Stomach smooth muscle (tissue), 2 donors: ENCODE results near the gene ERC2.

ENCODE experiments used
- H3K27ac ChIP-seq: one replicate; pipeline ENCODE4 v1.7.0; 2013; ENCODE audit warnings: mild to moderate bottlenecking, low read length, inconsistent platforms
- H3K27me3 ChIP-seq, 2 donors: one replicate each; pipeline ENCODE4 v1.7.0; 2013; ENCODE audit warnings: low read length in 2 of 2; ENCODE audit not compliant: insufficient read depth in 2 of 2, control insufficient read depth in 1 of 2
- H3K36me3 ChIP-seq, 2 donors: one replicate each; pipeline ENCODE4 v1.7.0; 2013; ENCODE audit warnings: low read length in 2 of 2; ENCODE audit not compliant: control insufficient read depth in 2 of 2, insufficient read depth in 2 of 2
- H3K4me1 ChIP-seq: one replicate; pipeline ENCODE4 v1.7.0; 2013; ENCODE audit warnings: low read length; ENCODE audit not compliant: control insufficient read depth, insufficient read depth
- H3K4me3 ChIP-seq, 2 donors: one replicate each; pipeline ENCODE4 v1.7.0; 2013; ENCODE audit warnings: low read length in 2 of 2
- H3K9ac ChIP-seq, 2 donors: one replicate each; pipeline ENCODE4 v1.7.0; 2013; ENCODE audit warnings: low read length in 2 of 2, mild to moderate bottlenecking in 1 of 2
- H3K9me3 ChIP-seq, 2 donors: one replicate each; pipeline ENCODE4 v1.7.0; 2013; ENCODE audit warnings: low read length in 2 of 2; ENCODE audit not compliant: control insufficient read depth in 2 of 2
- donor health status: healthy.
- donor health status: Pancreatic carcinoma.

Gene ERC2

GRCh38 chr3:55574671-55575070 lies 893.6 kb downstream of the ERC2 start:
- peaks cover 17% of the 10 kb centered on the region for H3K4me1 ChIP-seq
- H3K9me3 ChIP-seq = no peaks in the 10 kb centered on the region
- H3K27me3 ChIP-seq = no peaks in the 10 kb centered on the region
- no peaks in the 10 kb centered on the region for H3K36me3 ChIP-seq
- no peak overlapping the region for H3K9ac ChIP-seq
- H3K27ac ChIP-seq = no peak overlapping the region
- no peak overlapping the region for H3K4me3 ChIP-seq

GRCh38 chr3:55572816-55573215 lies 895.5 kb downstream of the ERC2 start:
- Histone ChIP-seq H3K4me3 (no peak overlapping the region), H3K4me1 (peaks cover 17% of the 10 kb centered on the region), H3K27me3 (no peaks in the 10 kb centered on the region), H3K36me3 (no peaks in the 10 kb centered on the region), H3K9ac (peak overlapping the region in 1 of 2 donors; percentile 13), H3K27ac (no peak overlapping the region), H3K9me3 (no peaks in the 10 kb centered on the region)

GRCh38 chr3:55571913-55572312 lies 896.4 kb downstream of the ERC2 start:
- Histone ChIP-seq H3K36me3 (no peaks in the 10 kb centered on the region), H3K4me3 (peak overlapping the region in 1 of 2 donors; percentile 49)

GRCh38 chr3:55571216-55571813 lies 897.0 kb downstream of the ERC2 start:
- Histone ChIP-seq H3K4me3 (peak overlapping the region in 1 of 2 donors; percentile 49), H3K9me3 (no peaks in the 10 kb centered on the region), H3K27ac (peak overlapping the region; percentile 37), H3K4me1 (peaks cover 17% of the 10 kb centered on the region), H3K36me3 (no peaks in the 10 kb centered on the region), H3K27me3 (no peaks in the 10 kb centered on the region), H3K9ac (no peak overlapping the region)

More at GRCh38 chr3:55571913-55572312, 896.4 kb downstream of the ERC2 start:
- no peaks in the 10 kb centered on the region for H3K9me3 ChIP-seq
- H3K27me3 ChIP-seq = no peaks in the 10 kb centered on the region
- H3K4me1 ChIP-seq = peaks cover 17% of the 10 kb centered on the region
- peak overlapping the region; percentile 13 to 21 for H3K9ac ChIP-seq
- H3K27ac ChIP-seq = peak overlapping the region; percentile 37

- H3K36me3 ChIP-seq = no peaks in the 10 kb centered on the region
- H3K27ac ChIP-seq = no peak overlapping the region
- peaks cover 17% of the 10 kb centered on the region for H3K4me1 ChIP-seq
- no peaks in the 10 kb centered on the region for H3K9me3 ChIP-seq
- no peak overlapping the region for H3K9ac ChIP-seq
- H3K4me3 ChIP-seq = no peak overlapping the region
- no peaks in the 10 kb centered on the region for H3K27me3 ChIP-seq
Measured at GRCh38 chr3:55570271-55570711, 898.0 kb downstream of the ERC2 start.

GRCh38 chr3:55569033-55569599 lies 899.2 kb downstream of the ERC2 start:
- H3K9me3 ChIP-seq = no peaks in the 10 kb centered on the region
- H3K4me1 ChIP-seq = peaks cover 25% of the 10 kb centered on the region
- H3K9ac ChIP-seq = no peak overlapping the region
- H3K27me3 ChIP-seq = no peaks in the 10 kb centered on the region
- H3K4me3 ChIP-seq = no peak overlapping the region
- no peak overlapping the region for H3K27ac ChIP-seq
- H3K36me3 ChIP-seq = no peaks in the 10 kb centered on the region

GRCh38 chr3:55567615-55568014 lies 900.7 kb downstream of the ERC2 start:
- H3K4me3 ChIP-seq = no peak overlapping the region
- H3K27ac ChIP-seq = no peak overlapping the region
- peaks cover 25% of the 10 kb centered on the region for H3K4me1 ChIP-seq
- no peak overlapping the region for H3K9ac ChIP-seq
- no peaks in the 10 kb centered on the region for H3K9me3 ChIP-seq
- H3K27me3 ChIP-seq = no peaks in the 10 kb centered on the region
- H3K36me3 ChIP-seq = no peaks in the 10 kb centered on the region

GRCh38 chr3:55567121-55567520 lies 901.1 kb downstream of the ERC2 start:
- H3K4me3 ChIP-seq = no peak overlapping the region
- H3K9ac ChIP-seq = no peak overlapping the region
- no peaks in the 10 kb centered on the region for H3K36me3 ChIP-seq
- no peaks in the 10 kb centered on the region for H3K9me3 ChIP-seq
- H3K27ac ChIP-seq = no peak overlapping the region
- peaks cover 23% of the 10 kb centered on the region for H3K4me1 ChIP-seq
- H3K27me3 ChIP-seq = no peaks in the 10 kb centered on the region

- Histone ChIP-seq H3K4me3 (no peak overlapping the region), H3K36me3 (no peaks in the 10 kb centered on the region), H3K9me3 (no peaks in the 10 kb centered on the region), H3K9ac (no peak overlapping the region), H3K4me1 (peaks cover 9% of the 10 kb centered on the region), H3K27me3 (no peaks in the 10 kb centered on the region), H3K27ac (no peak overlapping the region)
Measured at GRCh38 chr3:55565521-55565920, 902.7 kb downstream of the ERC2 start.

- Histone ChIP-seq H3K36me3 (no peaks in the 10 kb centered on the region), H3K9me3 (no peaks in the 10 kb centered on the region), H3K4me3 (peak overlapping the region; percentile 34 to 35), H3K27me3 (no peaks in the 10 kb centered on the region), H3K27ac (no peak overlapping the region), H3K4me1 (peaks cover 8% of the 10 kb centered on the region), H3K9ac (peak overlapping the region in 1 of 2 donors; percentile 23)
Measured at GRCh38 chr3:55564726-55565125, 903.5 kb downstream of the ERC2 start.

- Histone ChIP-seq H3K9me3 (no peaks in the 10 kb centered on the region), H3K4me1 (peaks cover 8% of the 10 kb centered on the region), H3K27me3 (no peaks in the 10 kb centered on the region), H3K27ac (no peak overlapping the region), H3K9ac (no peak overlapping the region), H3K36me3 (no peaks in the 10 kb centered on the region), H3K4me3 (no peak overlapping the region)
Measured at GRCh38 chr3:55562700-55563099, 905.6 kb downstream of the ERC2 start.
